RWPE2 (cell line): ENCODE measurements around the gene RAC3.

Source experiments
- ATAC-seq: fragments of 200-7000 bp; cut with Tn5 transposase; 3 replicates; pipeline ENCODE4 v1.9.1; 2021; ENCODE audit warnings: low read depth
- DNase-seq: peaks from one replicate; pipeline ENCODE4 v3.0.0-alpha.2; 2020; ENCODE audit warnings: low spot score
- H3K27ac ChIP-seq: fragments of 450-650 bp; 2 replicates; pipeline ENCODE4 v1.5.1; 2017; ENCODE audit warnings: mild to moderate bottlenecking; ENCODE audit not compliant: poor library complexity, severe bottlenecking
- H3K27me3 ChIP-seq: fragments of 250-450 bp; sonication (Bioruptor Pico); 2 replicates; pipeline ENCODE4 v1.5.1; 2021; ENCODE audit warnings: mild to moderate bottlenecking, moderate library complexity; ENCODE audit not compliant: insufficient read depth, poor library complexity, severe bottlenecking
- H3K36me3 ChIP-seq: fragments of 250-450 bp; sonication (Bioruptor Pico); 2 replicates; pipeline ENCODE4 v1.5.1; 2020; ENCODE audit warnings: low read depth, mild to moderate bottlenecking, moderate library complexity
- H3K4me1 ChIP-seq: fragments of 250-450 bp; sonication (Bioruptor Pico); 2 replicates; pipeline ENCODE4 v1.5.1; 2021; ENCODE audit warnings: mild to moderate bottlenecking, moderate library complexity; ENCODE audit not compliant: insufficient read depth, poor library complexity, severe bottlenecking
- H3K4me3 ChIP-seq: fragments of 250-450 bp; sonication (Bioruptor Pico); 2 replicates; pipeline ENCODE4 v1.5.1; 2021; ENCODE audit warnings: mild to moderate bottlenecking, moderate library complexity; ENCODE audit not compliant: severe bottlenecking
- H3K9me3 ChIP-seq: fragments of 250-450 bp; sonication (Bioruptor Pico); 2 replicates; pipeline ENCODE4 v1.5.1; 2021; ENCODE audit warnings: mild to moderate bottlenecking, moderate library complexity; ENCODE audit not compliant: severe bottlenecking
- CTCF ChIP-seq: fragments of 450-650 bp; IDR thresholded peaks from one replicate; pipeline ENCODE4 v1.5.1; 2017; ENCODE audit warnings: mild to moderate bottlenecking, moderate library complexity; ENCODE audit not compliant: poor library complexity, severe bottlenecking

Gene RAC3

DNA sequence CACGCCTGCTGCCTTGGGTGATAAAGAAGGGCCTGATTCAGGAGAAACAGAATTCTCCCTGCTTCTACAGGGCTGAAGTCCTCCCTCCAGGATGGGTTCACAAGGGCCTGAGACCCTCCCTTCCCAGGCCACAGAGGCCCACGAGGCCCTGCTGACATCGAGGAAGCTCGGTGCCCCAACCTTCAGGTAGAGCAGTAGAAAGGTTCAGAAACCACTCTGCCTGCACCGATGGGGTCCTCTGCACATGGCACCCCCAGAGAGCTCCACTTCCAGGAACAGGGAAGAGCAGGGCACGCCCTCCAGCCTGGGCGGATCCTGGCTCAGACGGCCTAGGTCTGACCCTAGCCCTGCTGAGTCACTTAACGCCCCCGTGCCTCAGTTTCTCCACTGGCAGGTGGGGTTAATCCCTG, 9.6 kb upstream of the RAC3 start:
- 0 out of 2 replicates have a peak, but pooled peaks cover 9% of the 10 kb centered on the region for H3K36me3 ChIP-seq
- TF ChIP-seq CTCF, result no peak
- H3K27ac ChIP-seq, result peak overlapping the region; percentile 48
- H3K27me3 ChIP-seq, result no peaks in the 10 kb centered on the region
- H3K4me3 ChIP-seq, result peak overlapping the region; percentile 81
- DNase-seq, result no peak
- no peaks in the 10 kb centered on the region for H3K9me3 ChIP-seq
- ATAC-seq, result no peak
- H3K4me1 ChIP-seq, result no peaks in the 10 kb centered on the region

- Histone ChIP-seq H3K4me1 (no peaks in the 10 kb centered on the region), H3K36me3 (0 out of 2 replicates have a peak, but pooled peaks cover 9% of the 10 kb centered on the region), H3K9me3 (no peaks in the 10 kb centered on the region), H3K4me3 (peak within 1 kb of the TSS; percentile 81), H3K27ac (peak within 1 kb of the TSS; percentile 48), H3K27me3 (no peaks in the 10 kb centered on the region)
- TF ChIP-seq CTCF, result no peak
- no peak for DNase-seq
- ATAC-seq, result peak; percentile 68; the same call in 2 of the 3 replicates
Observed at GRCh38 chr17:82022310-82022980, 9.0 kb upstream of the RAC3 start, which contains the start of gene CENPX. CENPX (minus strand) TSS chr17:82022878; CDS start chr17:82022861, 17 bp downstream.

DNA sequence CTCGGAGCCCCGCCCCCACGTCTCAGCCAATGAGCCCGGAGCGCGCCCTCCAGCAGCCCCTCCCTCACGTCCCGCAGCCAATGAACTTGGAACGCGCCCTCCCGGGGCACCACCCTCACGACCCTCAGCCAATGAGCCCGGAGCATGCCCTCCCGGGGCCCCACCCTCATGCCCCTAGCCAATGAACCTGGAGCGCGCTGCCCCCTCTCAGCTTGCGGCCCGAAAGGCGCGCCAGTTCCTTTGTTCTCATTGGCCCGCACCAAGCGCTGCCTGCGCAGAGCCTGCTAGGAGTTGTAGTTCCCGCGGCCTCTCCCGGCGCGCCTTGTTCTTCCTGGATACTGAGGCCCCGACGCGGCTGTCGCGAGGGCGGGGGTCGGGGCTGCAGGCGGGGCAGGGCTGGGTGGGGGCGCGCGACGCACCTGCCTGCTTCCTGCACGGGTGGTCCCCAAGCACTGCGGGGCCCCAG, 8.5 kb upstream of the RAC3 start, which contains the start of gene LRRC45:
Gene LRRC45 (plus strand): TSS at position 325 of the 466 bp plus-strand sequence. CDS start 339 bp downstream, outside the sequence.
- no peaks in the 10 kb centered on the region for H3K27me3 ChIP-seq
- TF ChIP-seq CTCF, result no peak
- no peaks in the 10 kb centered on the region for H3K9me3 ChIP-seq
- peak; percentile 88 for ATAC-seq
- H3K36me3 ChIP-seq, result 0 out of 2 replicates have a peak, but pooled peaks cover 9% of the 10 kb centered on the region
- peak; percentile 100 for DNase-seq
- H3K27ac ChIP-seq, result peak within 1 kb of the TSS; percentile 48
- peak within 1 kb of the TSS; percentile 81 for H3K4me3 ChIP-seq
- H3K4me1 ChIP-seq, result no peaks in the 10 kb centered on the region

GRCh38 chr17:82023447-82024241, 7.8 kb upstream of the RAC3 start:
- Histone ChIP-seq H3K4me1 (no peaks in the 10 kb centered on the region), H3K36me3 (0 out of 2 replicates have a peak, but pooled peaks cover 5% of the 10 kb centered on the region), H3K9me3 (no peaks in the 10 kb centered on the region), H3K27ac (peak overlapping the region; percentile 16), H3K27me3 (no peaks in the 10 kb centered on the region), H3K4me3 (peak overlapping the region; percentile 56)
- ATAC-seq, result peak; percentile 6
- no peak for TF ChIP-seq CTCF
- no peak for DNase-seq
